ENCODE results near the gene ULK2. TPM values are rescaled to one million over a fixed set of nuclear protein-coding genes. Genes with fewer than 3 reads are reported as not detected.

ULK2 gene
- total and polyA plus RNA-seq, 12 donors: 9.5 to 32.0 (median 15.1) TPM

GRCh38 chr17:19799796-19800195 is 67.9 kb downstream of the ULK2 start:
- Histone ChIP-seq H3K9me3 (replicated peaks in 1 of 3) (peaks cover 0 to 4% (median 0%) of the 10 kb centered on the region in 3 donors), H3K27me3 (no peaks in the 10 kb centered on the region), H3K36me3 (replicated peaks in 1 of 2) (peaks cover 0 to 64% of the 10 kb centered on the region in 2 donors), H3K4me1 (replicated peaks in 1 of 2) (peaks cover 0 to 7% of the 10 kb centered on the region in 2 donors), H3K27ac (no peak overlapping the region), H3K4me3 (no peak overlapping the region)
- no peak for DNase-seq
- WGBS, 4 donors: 95 to 100% (median 98%) methylated on average over 2 of the region's 2 CpGs
- intact Hi-C loops (cut with DNase I): no loop called here
- TF ChIP-seq POLR2A (IDR thresholded peaks at IDR 0.05): no peak
- TF ChIP-seq, protein P1, sequence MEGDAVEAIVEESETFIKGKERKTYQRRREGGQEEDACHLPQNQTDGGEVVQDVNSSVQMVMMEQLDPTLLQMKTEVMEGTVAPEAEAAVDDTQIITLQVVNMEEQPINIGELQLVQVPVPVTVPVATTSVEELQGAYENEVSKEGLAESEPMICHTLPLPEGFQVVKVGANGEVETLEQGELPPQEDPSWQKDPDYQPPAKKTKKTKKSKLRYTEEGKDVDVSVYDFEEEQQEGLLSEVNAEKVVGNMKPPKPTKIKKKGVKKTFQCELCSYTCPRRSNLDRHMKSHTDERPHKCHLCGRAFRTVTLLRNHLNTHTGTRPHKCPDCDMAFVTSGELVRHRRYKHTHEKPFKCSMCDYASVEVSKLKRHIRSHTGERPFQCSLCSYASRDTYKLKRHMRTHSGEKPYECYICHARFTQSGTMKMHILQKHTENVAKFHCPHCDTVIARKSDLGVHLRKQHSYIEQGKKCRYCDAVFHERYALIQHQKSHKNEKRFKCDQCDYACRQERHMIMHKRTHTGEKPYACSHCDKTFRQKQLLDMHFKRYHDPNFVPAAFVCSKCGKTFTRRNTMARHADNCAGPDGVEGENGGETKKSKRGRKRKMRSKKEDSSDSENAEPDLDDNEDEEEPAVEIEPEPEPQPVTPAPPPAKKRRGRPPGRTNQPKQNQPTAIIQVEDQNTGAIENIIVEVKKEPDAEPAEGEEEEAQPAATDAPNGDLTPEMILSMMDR (IDR thresholded peaks at IDR 0.05): no peak

DNA sequence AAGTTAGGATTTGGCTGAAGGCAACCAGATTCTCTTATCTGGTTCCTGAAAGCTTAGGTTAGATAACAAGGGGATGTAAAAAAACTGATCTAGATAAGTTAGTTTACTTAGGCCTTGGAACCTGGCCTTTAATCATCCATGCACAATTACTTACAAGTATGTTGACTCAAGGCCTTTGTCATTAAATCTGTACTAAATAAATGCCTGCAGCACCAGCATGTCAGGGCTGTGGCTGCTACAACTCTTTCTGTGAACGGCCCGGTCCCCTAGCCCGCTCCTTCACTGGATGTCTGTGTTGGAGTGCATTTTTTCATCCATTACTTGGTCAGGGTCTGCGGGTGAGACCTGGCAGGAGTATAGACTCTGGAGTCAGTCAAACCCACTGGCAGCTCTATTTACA is 71.3 kb downstream of the ULK2 start:
- H3K36me3 ChIP-seq (replicated peaks in 1 of 2): peaks cover 0 to 57% of the 10 kb centered on the region in 2 donors

GRCh38 chr17:19791918-19792550 is 75.7 kb downstream of the ULK2 start:
- H3K9me3 ChIP-seq (replicated peaks in 1 of 3): peaks cover 0 to 4% (median 0%) of the 10 kb centered on the region in 3 donors
- no peak overlapping the region for H3K4me3 ChIP-seq
- WGBS, 4 donors: 94 to 97% (median 96%) methylated on average over 3 of the region's 3 CpGs
- H3K27me3 ChIP-seq: no peaks in the 10 kb centered on the region
- no peak overlapping the region for H3K27ac ChIP-seq
- TF ChIP-seq POLR2A (IDR thresholded peaks at IDR 0.05): no peak
- TF ChIP-seq, protein P1 (IDR thresholded peaks at IDR 0.05): no peak
- H3K4me1 ChIP-seq (replicated peaks in 1 of 2): no peaks in the 10 kb centered on the region
- DNase-seq: no peak
- intact Hi-C loops (cut with DNase I): no loop called here
- peaks cover 0 to 54% of the 10 kb centered on the region in 2 donors for H3K36me3 ChIP-seq (replicated peaks in 1 of 2)

More for the DNA sequence above, 71.3 kb downstream of the ULK2 start:
- TF ChIP-seq, protein P1 (IDR thresholded peaks at IDR 0.05): no peak
- TF ChIP-seq POLR2A (IDR thresholded peaks at IDR 0.05): no peak
- H3K4me3 ChIP-seq: no peak overlapping the region
- 97 to 100% (median 97%) methylated on average over 4 of the region's 4 CpGs for WGBS, 4 donors
- H3K27ac ChIP-seq: no peak overlapping the region
- no peaks in the 10 kb centered on the region for H3K4me1 ChIP-seq (replicated peaks in 1 of 2)
- DNase-seq: no peak
- no peaks in the 10 kb centered on the region for H3K27me3 ChIP-seq
- peaks cover 0 to 4% (median 0%) of the 10 kb centered on the region in 3 donors for H3K9me3 ChIP-seq (replicated peaks in 1 of 3)
- intact Hi-C loops (cut with DNase I): no loop called here

DNA sequence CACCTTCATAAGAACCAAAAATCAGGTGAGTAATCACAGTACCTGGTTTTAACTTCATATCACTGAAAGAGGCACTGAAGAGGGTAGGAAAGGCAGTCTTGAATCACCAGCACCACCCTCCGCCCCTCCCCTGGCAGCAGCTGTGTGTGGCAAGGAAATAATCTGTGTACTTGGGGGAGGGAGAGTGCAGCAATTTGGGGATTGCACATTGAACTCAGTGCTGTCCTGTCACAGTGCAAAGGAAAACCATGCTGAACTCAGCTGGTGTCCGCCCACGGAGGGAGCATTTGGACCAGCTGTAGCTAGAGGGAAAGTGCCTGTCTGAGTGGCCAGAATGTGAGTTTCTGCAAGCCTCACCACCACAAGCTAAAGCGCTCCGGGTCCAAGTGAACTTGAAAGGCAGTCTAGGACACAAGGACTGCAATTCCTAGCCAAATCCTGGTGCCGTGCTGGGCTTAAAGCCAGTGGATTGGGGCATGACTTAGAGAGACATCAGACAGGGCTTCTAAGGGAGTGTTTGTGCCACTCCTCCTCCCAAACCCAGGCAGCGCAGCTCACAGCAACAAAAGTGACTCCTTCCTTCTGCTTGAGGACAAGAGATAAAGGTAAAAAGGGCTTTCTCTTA is 79.9 kb downstream of the ULK2 start:
- no peaks in the 10 kb centered on the region for H3K27me3 ChIP-seq
- H3K36me3 ChIP-seq (replicated peaks in 1 of 2): peaks cover 0 to 32% of the 10 kb centered on the region in 2 donors
- no peak for DNase-seq
- no peaks in the 10 kb centered on the region for H3K4me1 ChIP-seq (replicated peaks in 1 of 2)
- H3K9me3 ChIP-seq (replicated peaks in 1 of 3): no peaks in the 10 kb centered on the region
- WGBS, 4 donors: 78 to 94% (median 90%) methylated on average over 3 to 7 of the region's 7 CpGs
- no peak overlapping the region for H3K27ac ChIP-seq
- no peak for TF ChIP-seq POLR2A (IDR thresholded peaks at IDR 0.05)
- TF ChIP-seq, protein P1 (IDR thresholded peaks at IDR 0.05): no peak
- no peak overlapping the region for H3K4me3 ChIP-seq
- intact Hi-C loops (cut with DNase I): no loop called here

All from adrenal gland (tissue), 12 donors.